Activated CD4-positive, alpha-beta T cell treated with anti-CD3 and anti-CD28 coated beads, Interleukin-2, amount 50 U/mL, for 4 hours (primary cell): ENCODE results near the gene SMIM33.
"Not testable (repeated sequence)": the region's sequence is repeated elsewhere in the genome, so short reads cannot be mapped to it uniquely, and the experiment has no call there.

ENCODE experiments used
- DNase-seq, 2 experiments: peaks; one replicate each; pipeline ENCODE4 v3.0.0-alpha.2; 2020

SMIM33 gene

DNA sequence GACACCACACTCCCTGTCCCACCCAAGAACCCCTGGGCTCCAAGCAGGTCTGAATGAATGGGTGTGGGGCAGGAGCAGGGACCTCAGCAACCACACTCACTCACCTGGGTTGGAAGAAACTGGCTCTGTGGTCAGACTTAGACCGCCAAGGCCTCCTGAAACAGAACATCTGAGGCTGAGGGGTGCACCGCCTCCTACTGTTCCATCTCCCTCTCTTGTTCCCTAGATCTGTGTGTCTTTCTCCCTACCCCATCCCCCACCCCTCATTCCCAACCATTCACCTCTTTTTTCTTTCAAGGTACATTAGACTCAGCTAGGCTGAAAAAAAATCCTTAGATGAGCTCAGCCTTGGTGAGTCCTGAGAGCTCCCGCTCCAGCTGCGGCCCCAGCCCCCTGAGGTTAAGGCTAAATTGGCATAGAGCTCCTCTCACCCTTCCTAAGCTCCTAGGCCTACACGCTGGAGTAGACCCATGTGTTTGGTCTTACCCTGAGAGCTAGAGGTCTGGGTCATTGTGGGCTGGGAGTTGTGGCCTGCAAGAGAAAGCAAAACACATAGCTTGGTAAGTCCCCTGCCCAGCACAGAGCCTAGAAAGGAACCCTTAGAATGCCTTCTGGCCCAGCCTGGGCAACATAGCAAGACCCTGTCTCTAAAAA, 13.0 kb upstream of the SMIM33 start:
- no peak for DNase-seq

DNA sequence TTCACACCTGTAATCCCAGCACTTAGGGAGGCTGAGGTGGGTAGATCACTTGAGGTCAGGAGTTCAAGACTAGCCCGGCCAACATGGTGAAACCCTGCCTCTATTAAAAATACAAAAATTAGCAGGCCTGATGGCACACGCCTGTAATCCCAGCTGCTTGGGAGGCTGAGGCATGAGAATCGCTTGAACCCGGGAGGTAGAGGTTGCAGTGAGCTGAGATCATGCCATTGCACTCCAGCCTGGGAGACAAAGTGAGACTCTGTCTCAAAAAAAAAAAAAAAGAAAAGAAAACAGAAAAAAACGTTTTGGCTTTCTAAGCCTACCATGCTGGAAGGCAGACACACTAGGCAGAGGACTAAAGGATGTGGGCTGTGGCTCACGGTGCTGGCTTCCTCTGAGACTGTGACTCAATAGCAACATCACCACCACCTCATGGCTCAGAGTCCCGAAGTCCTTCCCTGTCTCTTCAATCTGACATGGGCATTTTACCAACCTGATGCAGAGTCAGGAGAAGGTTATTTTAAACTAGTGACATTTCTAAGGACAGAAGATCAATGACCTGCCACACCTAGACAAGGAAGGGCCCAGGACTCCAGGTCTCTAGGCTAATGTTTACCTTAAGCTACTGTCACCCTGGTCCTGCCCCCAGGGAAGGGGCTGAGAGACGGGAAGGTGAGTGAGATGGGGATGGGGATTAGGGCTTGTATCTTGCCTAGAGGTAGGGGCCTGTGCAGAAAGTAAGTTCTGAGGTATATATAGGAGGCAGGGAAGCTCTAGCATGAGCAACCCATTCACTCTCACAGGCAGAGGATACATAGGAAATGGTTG, 12.0 kb upstream of the SMIM33 start:
- peak; percentile 70 to 76 for DNase-seq

DNA sequence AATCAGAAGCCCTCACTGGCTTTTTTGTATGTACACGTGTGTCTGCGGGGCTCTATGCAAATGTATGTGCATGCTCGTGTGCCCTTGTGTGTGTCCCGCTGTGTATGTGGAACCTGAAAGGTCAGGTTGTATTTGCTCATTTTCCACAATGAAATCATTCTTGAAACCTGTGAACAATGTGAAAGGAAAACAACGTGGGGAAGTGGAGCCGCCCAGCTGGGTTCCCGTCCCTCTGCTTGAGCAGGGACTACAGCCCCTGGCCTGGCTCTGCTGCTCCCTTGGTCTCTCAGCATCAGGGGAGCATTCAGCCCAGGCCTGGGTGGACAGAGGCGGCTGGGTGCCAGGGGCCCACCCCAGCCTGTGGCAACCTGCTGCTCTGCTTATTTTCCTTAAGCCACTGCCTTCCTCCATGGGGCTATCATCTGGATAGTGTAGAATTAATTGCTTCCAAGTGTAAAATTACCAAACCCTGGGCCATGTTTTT, 11.3 kb upstream of the SMIM33 start:
- peak in 1 of 2 experiments; percentile 32 for DNase-seq

- DNase-seq = no peak
Observed at GRCh38 chr5:139460455-139460854, 10.3 kb upstream of the SMIM33 start.

DNA sequence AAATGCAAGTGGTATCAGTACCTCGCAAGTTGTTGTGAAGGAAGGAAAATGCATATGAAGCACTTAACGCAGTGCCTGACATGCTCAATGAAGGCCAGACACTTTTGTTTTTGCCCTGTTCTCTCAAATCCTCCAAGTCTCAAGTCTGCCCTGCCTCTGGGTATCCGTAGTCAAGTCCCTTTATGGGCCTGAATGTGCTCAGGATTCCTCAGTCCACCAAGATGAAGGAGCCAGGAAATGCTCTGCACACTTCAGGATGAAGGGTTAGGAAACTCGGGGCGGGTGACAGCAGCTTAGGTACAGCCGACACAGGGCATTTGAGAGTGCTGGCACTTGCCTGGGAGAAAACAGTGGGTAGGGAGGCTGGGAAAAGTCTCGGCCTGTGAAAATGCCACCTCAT, 9.6 kb upstream of the SMIM33 start:
- no peak for DNase-seq

DNA sequence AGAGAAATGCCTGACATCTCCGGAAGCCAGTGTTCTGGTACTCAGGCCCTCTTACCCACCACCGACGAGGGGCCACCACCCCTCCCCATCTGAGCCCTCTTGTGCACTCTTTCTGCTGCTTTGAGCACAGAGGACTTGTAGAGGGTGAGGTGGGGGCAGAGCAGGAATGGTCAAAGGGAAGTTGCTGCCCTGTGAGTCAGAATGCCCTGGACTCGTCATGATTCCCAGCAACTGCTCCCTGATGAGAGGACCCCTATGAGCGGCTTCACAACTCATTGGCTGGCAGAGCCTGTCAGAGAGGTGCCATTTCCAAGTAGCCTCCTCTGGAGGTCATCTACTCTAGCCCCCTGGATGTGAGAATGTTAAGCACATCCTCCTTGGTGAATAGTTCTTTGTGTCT, 9.1 kb upstream of the SMIM33 start:
- DNase-seq = no peak

DNA sequence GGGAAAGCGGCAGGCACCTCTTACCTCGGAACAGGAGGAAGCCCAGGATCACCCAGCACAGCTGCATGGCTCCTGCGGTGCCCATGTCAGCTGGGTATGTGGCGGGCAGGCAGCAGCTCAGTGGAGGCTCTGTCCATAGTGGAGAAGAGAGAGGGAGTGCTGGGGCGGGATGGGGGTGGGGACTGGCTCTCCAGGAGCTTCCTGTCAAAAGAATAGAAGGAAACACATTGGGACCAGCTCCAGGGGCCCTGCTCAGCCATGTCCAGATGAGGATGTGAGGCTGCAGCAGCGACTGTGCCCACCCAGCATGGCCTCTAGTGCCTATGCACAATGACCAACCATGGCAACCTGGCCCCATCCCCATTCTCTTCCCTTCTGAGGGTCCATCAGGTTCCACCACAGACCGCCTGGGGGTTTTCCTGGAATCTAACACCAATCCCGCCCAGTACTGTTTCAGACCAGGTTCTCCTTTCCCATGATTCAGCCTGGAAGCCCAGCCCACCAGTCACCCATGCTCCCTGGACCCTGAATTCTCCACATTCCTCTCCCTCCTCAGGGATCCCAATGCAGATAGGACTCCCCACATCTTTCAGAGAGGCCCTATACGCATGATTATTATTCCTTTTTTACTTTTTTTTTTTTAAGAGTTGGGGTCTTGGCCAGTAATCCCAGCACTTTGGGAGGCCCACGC, 8.1 kb upstream of the SMIM33 start, which contains the start of gene ECSCR:
ECSCR (minus strand) TSS at position 158 of the 691 bp plus-strand sequence; CDS start at position 85, 73 bp downstream.
- DNase-seq = no peak

DNA sequence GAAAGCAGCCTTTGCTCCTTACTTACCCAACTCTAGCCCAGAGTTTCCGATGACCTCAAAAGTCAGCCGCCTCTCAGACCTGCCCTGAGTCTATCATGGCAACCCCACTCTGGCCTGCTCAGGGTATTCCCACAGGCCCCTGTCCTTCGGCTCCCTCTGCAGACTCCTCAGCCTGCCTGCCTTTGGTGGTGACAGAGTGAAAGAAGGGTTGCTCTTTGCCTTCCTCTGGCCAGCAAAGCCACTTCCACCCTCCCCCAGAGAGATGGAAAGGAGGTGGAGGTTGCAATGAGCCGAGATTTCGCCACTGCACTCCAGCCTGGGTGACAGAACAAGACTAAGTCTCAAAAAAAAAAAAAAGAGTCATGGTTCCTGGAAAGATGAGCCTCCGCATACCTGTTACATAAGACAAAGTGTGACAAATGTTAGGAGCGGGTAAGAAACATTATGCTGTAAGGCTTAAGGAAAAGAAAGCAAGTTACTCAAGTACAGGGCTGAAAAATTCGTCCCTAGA, 2.3 kb upstream of the SMIM33 start:
- no peak for DNase-seq

GRCh38 chr5:139472386-139473030, 1.7 kb downstream of the SMIM33 start:
- no peak for DNase-seq

GRCh38 chr5:139473105-139473504, 2.3 kb downstream of the SMIM33 start:
- DNase-seq = no peak

- DNase-seq = no peak
Observed at GRCh38 chr5:139473565-139473964, 2.8 kb downstream of the SMIM33 start.

DNA sequence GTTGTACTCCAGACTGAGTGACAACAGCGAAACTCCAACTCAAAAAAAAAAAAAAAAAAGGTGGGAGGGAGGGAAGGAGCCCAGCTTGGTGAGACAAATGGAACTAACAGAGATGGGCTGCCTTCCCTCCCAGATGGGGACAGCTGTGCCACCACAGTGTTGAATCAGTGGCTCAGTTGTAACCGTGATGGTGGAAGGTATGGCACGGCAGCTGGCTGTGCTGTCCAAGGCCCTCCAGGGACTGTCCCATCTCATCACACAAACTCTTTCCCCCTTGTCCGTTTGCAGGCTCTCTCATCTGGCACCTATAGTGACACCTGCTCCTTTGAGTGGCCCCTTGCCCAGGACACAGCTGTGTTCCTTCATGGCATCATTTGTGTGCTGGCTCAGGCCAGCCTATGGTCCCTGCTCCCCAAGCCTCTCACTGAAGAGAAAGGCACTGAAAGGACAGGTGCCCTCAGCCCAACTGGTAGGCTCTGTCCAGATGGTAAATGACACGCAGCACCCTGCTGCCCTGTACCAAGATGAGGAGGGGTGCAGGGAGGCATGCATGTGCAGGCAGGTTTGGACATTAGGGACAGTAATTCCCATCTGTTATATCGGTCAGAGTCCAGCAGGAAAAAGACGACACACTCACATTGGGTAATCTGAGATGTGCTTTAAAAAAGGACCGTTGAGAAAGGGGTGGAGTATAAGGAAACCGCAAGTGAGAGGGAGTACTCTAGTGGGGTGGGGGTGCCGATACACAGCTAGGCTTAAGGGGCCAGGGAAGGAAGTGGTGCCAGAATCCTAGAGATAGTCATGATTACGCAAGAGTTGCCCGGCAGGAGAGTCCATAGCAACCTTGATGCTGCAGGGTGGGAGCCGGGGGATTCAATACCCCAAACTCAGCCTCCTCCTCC, 4.3 kb downstream of the SMIM33 start:
- no peak for DNase-seq

DNA sequence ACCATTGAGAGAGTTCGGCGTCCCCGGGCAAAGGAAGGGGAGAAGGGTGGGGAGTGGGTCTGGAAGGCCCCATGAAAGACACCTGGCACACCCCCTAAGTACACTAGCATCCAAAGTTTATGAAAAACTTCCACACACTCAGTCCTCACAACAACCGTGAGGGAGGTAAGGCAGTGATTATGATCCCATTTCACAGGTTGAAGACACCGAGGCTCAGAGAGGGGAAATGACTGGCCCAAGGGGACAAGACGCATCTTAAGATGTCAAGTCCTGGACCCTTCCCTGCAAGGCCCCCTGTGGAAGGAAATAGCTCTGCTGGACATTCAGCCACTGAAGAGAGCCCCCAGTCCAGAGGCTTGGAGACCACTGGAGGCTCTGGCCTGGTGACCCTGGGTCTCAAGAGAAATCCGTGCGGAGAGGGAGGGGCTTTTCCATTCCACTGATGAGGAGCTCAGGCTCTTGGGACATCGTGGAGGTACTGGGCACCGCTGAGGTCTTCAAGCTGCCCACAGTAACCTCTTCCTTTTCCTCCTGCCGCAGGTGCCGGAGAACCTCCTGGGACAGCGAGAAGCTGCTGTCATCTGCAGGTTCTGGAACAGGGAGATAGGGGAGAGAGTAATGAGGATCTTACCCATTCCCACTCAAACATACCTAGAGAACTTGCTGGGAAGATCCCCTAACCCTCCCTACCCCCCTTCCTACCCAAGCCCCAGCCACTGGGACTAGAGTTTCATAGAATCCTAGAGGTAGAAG, 5.2 kb downstream of the SMIM33 start:
- no peak for DNase-seq

DNA sequence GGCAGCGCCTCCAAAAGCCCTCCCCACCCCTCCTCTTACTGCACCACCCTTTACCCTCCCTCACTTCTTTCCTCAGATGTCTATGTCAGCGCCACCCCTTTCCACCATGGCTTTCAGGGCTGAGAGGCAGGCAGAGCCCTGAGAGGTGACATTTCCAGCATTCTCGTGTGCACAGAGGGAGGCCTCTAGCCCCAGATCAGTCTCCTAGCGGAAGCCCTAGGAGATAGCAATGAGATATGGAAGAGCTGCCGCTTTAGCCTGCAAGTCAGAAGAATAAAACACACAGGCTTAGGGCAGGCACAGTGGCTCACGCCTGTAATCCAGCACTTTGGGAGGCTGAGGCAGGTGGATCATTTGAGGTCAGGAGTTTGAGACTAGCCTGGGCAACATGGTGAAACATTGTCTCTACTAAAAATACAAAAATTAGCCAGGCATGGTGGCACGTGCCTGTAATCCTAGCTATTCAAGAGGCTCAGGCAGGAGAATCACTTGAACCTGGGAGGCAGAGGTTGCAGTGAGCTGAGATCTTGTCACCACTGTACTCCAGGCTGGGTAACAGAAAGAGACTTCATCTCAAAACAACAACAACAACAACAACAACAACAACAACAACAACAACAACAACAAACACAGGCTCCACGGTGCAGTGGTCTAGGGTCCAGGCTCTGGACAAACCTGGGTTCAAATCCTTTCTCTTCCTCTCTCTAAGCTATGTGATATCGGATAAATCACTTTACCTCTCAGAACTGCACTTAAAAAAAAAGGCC, 8.0 kb downstream of the SMIM33 start:
- DNase-seq = not testable (repeated sequence)

DNA sequence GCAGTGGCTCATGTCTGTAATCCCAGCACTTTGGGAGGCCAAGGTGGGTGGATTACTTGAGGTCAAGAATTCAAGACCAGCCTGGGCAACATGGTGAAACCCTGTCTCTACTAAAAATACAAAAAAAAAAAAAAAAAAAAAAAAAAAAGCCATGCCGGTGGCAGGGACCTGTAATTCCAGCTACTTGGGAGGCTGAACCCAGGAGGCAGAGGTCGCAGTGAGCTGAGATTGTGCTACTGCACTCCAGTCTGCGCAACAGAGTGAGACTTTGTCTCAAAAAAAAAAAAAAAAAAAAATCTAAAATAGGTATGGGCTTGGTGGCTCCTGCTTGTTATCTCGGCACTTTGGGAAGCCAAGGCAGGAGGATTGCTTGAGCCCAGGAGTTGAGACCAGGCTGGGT, 8.9 kb downstream of the SMIM33 start:
- not testable (repeated sequence) for DNase-seq

GRCh38 chr5:139481122-139481533, 10.3 kb downstream of the SMIM33 start:
- DNase-seq = peak in 1 of 2 experiments; percentile 45

DNA sequence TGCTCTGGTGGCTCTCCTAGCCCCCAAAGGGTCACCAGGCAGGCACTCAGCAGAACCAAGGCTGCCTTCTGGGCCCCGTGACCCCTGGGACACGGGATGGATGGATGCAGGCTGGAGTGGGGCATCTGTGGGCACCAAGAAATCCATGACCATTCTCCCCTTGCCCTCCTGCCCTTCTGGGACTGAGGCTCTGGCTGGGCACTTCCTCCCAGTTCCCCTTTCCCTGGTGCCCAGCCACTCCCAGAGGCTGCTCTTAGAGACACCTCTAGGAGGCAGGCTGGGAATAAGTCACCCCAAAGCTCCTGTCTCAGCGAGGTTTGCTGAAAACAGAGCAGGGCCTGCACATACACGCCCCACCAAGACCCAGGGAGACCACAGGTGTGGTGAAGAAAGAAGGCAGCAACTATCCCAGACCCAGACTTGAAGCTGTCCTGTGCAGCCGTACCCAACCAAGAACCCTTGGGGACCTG, 10.8 kb downstream of the SMIM33 start:
- DNase-seq = no peak

DNA sequence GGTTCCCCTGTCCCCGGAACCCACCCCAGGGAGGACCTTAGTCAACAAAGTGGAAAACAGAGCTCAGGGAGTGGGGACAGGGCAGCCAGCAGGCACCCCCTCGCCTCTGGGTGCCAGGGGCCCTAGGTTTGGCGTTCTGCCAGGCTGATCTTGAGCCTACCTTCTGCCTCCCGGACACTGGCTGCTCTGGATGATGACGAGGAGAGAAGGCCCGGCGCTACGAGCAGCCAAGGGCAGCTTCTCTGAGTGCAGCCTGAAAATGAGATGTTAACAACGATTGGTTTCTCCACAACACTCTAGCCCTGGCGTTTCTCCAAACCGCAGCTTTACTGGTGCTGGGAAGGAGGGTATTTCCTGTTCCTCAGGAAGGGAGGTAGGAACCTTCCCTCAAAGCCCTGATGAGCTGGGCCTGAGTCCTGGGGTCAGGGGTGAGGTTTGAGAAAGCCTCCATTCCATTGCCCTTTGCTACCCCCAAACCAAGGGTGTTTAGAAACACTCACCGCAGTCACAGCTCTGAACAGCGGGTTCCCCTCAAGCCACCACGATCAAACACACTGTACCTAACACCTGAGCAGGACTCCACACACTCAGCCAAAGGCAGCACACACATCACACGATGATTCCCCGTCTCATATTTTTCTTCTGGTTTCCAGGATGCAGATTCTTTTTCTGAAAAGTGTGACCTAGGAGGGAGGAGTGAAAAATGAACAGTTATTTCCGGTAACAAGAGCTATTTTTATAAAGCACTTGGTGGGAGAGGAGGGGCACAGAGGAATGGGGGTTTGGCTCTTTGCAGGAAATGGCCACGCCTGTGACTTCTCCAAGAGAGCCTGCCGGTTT, 11.5 kb downstream of the SMIM33 start, which contains the start of gene STING1:
STING1 (minus strand) TSS at position 709 of the 840 bp plus-strand sequence. CDS start 1,054 bp downstream, outside the sequence.
- peak; percentile 20 to 42 for DNase-seq

GRCh38 chr5:139482890-139483208, 12.0 kb downstream of the SMIM33 start:
- DNase-seq = not testable (repeated sequence)
